HG02852 (cell line): ENCODE data around the gene NT5C3B.
"Not testable (repeated sequence)": the region's sequence is repeated elsewhere in the genome, so short reads cannot be mapped to it uniquely, and the experiment has no call there.

Experiments used
- ATAC-seq: cut with Tn5 transposase; IDR thresholded peaks from one replicate; pipeline ENCODE4 v1.9.1; 2021; ENCODE audit warnings: mild to moderate bottlenecking, moderate library complexity; ENCODE audit not compliant: unreplicated experiment

The NT5C3B gene

DNA sequence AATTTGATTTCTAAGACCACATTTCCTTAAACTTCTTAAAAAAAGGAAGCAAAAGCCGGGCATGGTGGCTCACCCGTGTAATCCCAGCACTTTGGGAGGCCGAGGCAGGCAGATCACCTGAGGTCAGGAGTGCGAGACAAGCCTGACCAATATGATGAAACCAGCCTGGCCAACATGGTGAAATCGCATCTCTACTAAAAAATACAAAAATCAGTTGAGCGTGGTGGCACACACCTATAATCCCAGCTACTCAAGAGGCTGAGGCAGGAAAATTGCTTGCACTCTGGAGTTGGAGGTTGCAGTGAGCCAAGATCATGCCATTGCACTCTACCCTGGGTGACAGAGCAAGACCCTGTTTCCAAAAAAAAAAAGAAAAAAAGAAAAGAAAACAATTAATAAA, 4.7 kb upstream of the NT5C3B start:
- ATAC-seq = not testable (repeated sequence)

DNA sequence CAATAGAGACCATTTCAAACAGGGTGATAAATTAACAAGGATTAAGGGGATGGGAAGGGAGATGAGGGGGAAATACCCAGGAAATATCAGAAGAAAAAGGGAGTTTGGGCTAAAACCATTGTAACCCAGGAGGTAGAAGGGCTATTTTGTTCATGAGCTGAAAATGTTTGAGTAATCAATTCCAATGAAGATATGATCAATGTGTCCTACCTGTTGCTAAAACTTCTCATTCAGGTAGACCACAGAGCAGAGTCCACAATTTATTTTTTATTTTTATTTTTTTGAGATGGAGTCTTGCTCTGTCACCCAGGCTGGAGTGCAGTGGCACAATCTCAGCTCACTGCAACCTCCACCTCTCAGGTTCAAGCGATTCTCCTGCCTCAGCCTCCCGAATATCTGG, 3.4 kb upstream of the NT5C3B start:
- not testable (repeated sequence) for ATAC-seq

DNA sequence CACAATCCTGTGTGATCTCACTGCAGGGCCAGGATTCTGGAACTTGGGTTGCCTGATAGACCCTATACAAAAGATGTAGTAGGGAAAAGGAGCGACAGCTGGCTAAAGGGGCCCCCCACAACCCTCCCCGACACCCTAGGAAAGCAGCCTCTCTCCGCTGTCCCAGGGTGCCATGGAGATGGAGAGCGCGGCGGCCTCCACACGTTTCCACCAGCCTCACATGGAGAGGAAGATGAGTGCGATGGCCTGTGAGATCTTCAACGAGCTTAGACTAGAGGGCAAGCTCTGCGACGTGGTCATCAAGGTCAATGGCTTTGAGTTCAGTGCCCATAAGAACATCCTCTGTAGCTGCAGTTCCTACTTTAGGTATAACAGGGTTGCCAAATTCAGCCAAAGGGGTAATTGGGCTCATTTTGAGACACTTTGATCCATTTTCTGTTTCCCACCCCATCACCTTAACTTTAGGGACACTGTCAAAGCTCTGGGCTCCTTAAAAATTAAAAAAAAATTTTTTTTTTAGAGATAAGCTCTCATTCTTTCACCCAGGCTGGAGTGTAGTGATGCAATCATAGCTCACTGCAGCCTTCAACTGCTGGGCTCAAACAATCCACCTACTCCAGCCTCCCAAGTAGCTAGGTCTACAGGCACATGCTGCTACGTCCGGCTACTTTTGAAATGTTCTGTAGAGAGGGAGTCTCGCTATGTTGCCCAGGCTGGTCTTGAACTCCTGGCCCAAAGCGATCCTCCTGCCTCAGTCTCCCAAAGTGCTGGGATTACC, 1.9 kb upstream of the NT5C3B start, which contains the start of gene KLHL10:
Gene KLHL10, plus strand, starts transcription at position 65 of the 778 bp plus-strand sequence. Its CDS starts 108 bp downstream, at position 173.
- no peak for ATAC-seq

DNA sequence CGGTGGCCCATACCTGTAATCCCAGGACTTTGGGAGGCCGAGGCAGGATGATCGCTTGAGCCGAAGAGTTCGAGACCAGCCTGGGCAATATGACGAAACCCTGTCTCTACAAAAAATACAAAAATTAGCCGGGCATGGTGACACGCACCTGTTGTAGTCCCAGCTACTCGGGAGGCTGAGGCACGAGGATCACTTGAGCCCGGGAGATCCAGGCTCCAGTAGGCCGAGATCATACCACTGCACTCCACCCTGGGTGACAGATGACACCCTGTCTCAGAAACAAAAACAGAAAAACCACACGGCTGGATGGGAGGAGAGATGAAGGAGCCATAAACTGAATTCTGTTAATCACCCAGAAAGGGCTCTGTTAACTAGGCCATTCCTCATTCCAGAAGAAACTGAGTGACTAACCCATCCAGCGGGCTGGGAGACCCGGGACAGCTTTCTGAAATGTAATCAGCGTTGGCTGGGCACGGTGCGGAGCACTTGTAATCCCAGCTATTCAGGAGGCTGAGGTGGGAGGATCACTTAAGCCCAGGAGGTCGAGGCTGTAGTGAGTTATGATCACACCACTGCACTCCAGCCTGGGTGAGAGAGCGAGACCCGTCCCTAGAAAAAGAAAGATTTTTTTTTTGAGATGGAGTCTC, 641 bp upstream of the NT5C3B start:
- no peak for ATAC-seq

DNA sequence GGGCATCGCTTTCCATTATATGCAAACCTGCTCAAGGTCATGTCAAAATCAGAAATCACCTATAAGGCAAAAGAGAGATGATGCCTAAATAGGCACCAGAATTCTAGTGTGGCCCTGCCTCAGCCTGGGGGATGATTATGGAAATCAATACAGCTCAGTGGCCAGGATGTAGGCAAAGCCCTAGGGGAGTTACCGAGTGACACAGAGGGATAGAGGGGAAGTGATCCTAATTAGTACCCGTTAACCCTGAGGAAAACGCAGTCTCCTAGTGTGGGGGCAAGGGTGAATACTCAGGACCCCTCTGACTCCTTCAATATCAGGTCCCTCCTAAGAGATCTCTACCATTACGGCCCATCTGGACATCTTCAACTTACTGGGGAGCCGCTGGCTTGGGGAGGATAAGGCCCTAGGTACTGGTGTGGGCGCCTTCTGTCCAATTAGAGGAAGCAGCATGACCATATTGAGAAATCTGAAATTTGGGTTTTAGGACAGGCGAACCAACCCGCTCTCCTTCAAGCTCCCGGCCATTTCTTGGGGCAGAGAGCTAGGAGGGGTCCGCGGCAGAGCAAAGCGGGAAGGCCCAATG, 725 bp downstream of the NT5C3B start:
- ATAC-seq = no peak

DNA sequence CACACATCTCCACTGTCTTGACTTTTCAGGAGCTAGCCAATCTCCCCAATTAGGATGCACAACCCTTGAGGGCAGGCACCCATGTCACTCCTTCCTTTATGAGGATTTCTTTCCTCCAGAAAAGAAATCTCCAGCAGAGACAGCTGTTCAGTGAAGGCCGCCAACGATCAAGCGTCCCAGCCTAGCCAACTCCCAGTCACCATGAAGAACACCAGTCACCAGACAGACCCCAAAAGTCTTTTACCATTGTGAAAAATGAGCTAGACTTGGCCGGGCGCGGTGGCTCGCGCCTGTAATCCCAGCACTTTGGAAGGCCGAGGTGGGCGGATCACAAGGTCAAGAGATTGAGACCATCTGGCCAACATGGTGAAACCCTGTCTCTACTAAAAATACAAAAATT, 6.1 kb downstream of the NT5C3B start:
- ATAC-seq = not testable (repeated sequence)

DNA sequence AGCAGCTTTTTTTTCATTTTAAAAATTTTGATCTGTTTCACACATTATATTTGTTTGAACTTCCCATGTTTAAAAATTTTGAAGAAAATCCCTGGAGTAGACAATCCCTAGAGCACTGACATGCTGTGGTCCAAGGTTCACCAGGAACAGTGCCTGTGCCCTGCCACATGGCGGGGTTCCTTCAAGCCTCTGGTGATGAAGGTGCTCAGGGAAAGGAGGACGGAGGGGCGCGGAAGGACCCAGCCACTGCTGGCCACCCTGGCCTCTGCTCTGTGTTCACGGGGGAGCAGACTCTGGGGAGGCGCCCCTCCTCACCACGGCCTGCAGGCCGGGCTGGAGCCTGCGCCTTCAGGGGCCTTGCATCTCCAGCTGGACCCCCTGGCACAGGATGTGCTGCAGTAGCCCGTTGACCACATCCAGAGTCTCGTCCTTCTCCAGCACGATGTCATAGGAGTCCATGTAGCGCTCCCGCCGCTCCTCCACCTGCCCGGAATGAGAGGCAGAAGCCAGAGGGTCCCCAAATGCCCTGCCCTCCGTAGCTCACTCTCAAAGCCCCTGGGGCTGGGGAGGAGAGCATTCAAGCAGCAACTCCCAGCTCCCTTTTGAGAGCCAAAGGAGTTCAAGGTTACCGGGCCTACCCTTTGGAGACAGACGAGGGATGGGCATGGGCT, 10.7 kb downstream of the NT5C3B start:
- ATAC-seq = no peak

DNA sequence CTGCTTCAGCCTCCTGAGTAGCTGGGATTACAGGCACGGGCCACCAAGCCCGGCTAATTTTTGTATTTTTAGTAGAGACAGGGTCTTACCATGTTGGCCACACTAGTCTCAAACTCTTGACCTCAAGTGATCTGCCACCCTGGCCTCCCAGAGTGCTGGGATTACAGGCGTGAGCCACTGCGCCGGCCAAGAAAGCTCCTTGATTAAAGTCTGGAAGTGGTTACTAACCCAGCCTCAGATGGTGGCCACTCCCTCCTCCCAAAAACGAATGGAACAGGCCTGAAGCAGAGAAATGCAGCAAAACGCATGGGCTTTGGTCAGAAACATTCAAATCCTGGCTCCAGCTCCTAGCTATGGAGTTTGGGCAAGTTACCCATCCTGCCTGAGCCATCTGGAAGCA, 11.9 kb downstream of the NT5C3B start:
- ATAC-seq = no peak

DNA sequence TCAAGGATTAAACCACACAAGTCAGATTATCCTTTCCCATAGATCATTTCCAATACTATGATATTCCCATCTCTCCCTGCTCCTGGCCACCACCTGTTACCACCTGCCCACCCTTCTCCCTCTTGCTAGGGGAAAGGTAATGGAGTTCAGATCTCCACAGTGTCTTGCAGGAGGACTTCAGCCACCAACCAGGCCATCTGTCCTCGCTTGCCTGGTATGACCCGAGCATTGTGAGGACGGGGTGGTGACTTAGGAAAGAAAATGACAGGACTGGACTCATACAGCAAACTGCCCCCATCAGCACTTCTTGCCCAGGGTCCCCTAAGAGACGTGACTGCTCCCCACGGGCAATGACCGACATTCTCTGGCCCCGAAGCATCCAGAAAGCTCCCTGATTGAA, 12.5 kb downstream of the NT5C3B start:
- ATAC-seq = no peak

DNA sequence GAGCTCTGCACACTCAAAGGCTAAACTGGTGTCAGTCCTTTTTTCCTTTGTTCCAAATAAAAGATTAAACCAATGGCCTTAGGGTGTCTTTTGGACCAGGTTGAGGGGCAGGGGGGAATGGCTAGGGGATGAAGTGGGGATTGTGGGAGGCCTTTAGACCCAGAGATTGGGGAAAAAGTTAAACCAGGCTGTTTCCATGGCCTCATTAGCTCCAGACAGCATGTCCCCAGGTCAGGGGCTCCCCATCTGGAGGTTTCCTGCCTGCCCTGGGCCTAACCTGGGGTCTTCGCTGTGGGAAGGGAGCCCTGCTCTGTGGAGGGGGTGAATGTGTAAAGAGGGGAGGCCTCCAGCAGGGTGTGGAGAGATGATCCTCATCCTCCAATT, 12.9 kb downstream of the NT5C3B start:
- no peak for ATAC-seq

DNA sequence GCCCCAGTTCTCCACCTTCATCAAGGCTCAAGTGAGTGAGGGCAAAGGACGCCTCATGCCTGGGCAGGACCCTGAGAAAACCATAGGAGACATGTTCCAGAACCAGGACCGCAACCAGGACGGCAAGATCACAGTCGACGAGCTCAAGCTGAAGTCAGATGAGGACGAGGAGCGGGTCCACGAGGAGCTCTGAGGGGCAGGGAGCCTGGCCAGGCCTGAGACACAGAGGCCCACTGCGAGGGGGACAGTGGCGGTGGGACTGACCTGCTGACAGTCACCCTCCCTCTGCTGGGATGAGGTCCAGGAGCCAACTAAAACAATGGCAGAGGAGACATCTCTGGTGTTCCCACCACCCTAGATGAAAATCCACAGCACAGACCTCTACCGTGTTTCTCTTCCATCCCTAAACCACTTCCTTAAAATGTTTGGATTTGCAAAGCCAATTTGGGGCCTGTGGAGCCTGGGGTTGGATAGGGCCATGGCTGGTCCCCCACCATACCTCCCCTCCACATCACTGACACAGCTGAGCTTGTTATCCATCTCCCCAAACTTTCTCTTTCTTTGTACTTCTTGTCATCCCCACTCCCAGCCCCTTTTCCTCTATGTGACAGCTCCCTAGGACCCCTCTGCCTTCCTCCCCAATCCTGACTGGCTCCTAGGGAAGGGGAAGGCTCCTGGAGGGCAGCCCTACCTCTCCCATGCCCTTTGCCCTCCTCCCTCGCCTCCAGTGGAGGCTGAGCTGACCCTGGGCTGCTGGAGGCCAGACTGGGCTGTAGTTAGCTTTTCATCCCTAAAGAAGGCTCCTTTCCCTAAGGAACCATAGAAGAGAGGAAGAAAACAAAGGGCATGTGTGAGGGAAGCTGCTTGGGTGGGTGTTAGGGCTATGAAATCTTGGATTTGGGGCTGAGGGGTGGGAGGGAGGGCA, 13.6 kb downstream of the NT5C3B start:
- no peak for ATAC-seq

DNA sequence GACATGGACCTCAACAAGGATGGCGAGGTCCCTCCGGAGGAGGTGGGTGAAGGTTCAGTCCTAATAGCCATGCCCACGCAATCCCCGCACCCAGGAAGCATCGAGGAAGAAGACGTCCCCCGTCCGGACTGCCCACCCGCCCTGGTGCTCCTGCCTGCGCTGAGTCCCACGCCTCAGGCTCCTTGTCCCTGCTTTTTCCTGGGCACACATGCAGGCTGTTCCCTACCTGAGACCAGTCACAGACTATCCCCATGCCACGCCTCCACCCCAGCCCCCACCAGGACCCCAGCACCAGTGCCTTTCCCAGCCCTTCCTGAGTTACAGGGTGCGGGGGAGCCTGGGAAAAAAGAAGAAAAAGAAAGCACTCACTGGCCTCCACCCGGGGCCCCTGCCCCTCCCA, 14.3 kb downstream of the NT5C3B start:
- no peak for ATAC-seq

DNA sequence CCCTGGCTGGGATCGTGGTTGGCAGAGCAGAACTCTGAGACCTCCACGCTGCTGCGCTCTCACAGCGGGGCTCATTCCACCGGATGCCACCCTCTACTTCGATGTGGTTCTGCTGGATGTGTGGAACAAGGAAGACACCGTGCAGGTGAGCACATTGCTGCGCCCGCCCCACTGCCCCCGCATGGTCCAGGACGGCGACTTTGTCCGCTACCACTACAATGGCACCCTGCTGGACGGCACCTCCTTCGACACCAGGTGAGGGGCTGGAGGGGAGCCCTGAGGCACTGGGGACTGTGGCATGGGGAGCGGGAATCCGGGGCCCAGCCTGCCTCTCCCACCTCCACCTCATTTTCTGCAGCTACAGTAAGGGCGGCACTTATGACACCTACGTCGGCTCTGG, 18.0 kb downstream of the NT5C3B start:
- ATAC-seq = no peak

DNA sequence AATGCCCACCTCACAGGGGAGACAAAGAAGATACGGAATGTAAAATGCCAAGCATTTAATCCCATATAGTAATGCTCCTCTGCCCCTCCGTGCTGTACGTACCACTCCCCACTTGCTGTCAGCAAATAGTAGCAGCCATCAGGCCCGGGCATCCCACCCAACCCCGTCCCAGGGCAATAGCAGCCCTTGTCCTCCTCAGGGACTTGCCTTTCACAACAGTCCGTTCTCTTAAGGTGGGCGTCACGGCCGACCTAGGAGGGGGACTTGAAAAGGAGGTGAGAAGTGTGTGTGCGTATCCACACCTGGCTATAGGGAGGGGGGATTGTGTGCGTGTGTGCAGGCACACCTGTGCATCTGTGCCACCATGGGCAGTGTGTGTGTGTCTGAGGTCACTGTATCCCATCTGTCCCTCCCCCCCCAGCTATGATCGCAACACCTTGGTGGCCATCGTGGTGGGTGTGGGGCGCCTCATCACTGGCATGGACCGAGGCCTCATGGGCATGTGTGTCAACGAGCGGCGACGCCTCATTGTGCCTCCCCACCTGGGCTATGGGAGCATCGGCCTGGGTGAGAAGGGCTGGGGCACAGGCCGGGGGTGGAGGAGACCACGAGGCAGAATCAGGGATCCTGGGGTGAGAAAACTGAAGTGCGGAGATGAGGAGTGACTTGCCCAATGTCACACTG, 19.3 kb downstream of the NT5C3B start:
- ATAC-seq = no peak

DNA sequence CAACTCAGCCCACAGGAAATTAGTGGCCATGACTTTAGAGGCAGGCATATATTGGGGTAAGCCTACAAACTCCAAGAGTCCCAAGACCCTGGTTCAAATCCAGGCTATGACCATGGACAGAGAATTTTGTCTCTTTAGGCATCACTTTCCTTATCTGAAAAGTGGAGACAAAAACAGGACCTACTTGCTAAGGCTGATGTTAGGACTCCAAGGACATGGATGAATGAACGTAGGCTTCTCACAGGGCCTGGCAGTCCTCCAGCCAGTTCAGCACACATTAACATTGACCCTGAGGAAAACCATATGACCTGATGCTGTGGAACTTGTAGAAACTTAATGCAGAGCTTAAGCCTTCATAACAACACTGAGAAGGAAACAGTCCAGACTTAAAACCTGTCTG, 21.8 kb downstream of the NT5C3B start:
- no peak for ATAC-seq

DNA sequence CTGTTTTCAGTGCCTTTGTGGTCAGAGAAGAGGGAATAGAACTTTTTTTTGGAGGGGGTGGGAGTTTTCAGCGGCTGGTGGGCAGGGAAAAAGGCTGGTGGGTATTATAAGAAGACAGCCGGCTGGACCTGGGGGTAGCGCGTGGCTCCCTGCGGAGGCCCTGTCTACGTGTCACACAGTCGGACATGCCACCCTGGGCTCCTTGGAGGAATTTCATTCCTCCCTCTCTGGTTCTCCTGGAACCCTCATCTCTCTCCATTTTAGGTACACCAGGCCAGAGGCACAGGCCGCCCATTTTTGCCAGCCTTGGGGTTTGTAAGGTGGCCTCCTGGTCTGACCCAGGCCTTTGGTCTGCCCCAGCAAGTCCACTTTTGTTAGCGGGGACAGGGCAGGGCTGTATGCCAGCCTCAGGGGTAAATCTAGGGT, 22.3 kb downstream of the NT5C3B start:
- no peak for ATAC-seq

DNA sequence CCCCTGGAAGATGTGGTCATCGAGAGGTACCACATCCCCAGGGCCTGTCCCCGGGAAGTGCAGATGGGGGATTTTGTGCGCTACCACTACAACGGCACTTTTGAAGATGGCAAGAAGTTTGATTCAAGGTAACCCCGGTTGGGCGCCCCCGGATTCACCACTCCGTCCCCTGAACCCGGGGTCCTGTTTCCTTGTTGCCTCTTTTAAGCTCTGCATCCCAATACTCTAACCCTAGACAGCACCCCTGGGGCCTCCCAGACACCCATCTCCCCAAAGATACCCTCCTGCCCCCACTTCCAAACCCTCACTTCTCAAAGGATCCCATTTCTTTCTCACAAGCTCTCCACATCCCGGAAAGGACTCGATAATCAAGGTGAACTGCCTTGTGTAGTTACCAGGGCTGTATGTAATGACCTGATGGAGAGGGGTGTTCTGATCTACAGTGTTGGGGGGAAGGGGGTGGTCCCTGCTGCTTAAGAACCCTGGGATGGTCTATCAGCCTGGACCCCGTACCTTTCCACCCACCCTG, 22.8 kb downstream of the NT5C3B start:
- no peak for ATAC-seq

DNA sequence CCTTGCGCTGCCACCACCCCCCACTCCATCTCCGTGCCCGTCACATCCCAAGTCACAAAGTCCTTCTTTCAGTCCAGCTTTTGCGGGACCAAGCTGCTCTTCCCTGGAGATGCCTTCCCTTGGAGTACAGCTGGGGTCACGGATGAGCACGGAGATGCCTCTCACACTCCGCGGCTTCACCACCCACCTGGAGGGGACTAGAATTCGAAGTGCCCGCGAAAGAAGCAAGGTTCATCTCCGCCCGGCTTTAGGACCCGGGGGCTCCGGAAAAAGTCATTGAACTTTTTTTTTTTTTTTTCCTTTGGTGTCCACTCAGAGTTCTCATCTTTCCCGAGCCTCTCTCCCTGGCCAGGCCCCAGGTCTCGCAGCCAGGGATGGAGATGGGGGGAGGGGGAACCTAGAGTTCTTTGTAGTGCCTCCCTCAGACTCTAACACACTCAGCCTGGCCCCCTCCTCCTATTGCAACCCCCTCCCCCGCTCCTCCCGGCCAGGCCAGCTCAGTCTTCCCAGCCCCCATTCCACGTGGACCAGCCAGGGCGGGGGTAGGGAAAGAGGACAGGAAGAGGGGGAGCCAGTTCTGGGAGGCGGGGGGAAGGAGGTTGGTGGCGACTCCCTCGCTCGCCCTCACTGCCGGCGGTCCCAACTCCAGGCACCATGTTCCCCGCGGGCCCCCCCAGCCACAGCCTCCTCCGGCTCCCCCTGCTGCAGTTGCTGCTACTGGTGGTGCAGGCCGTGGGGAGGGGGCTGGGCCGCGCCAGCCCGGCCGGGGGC, 23.5 kb downstream of the NT5C3B start, which contains the start of gene FKBP10:
Gene FKBP10, plus strand, starts transcription at position 624 of the 771 bp plus-strand sequence. Its CDS starts 31 bp downstream, at position 655.
- no peak for ATAC-seq
